Measurements from ENCODE around the gene RAD51B.

The RAD51B gene

GRCh38 chr14:68679301-68679700 lies 859.7 kb downstream of the RAD51B start:
- TF ChIP-seq POLR2AphosphoS5 (IDR thresholded peaks at IDR 0.05; ENCODE audit: low read depth) (no peak), REST (IDR thresholded peaks at IDR 0.05; ENCODE audit: insufficient replicate concordance, low read depth) (no peak), CTCF (IDR thresholded peaks at IDR 0.05; ENCODE audit: insufficient read depth, low read length) (no peak), SPI1 (IDR thresholded peaks at IDR 0.05; ENCODE audit: borderline replicate concordance, low read depth) (no peak), GABPA (IDR thresholded peaks at IDR 0.05; ENCODE audit: low read depth) (no peak)
- no peak for DNase-seq (ENCODE audit: low read depth in 1 of 2, low spot score in 1 of 2)
- Histone ChIP-seq H3K27me3 (ENCODE audit: insufficient read depth, poor library complexity, severe bottlenecking) (no peaks in the 10 kb centered on the region), H3K4me3 (replicated peaks; ENCODE audit: insufficient read depth, low read length) (no peak overlapping the region), H3K27ac (replicated peaks) (no peak overlapping the region)

- no peak for DNase-seq (ENCODE audit: low read depth in 1 of 2, low spot score in 1 of 2)
- TF ChIP-seq POLR2AphosphoS5 (IDR thresholded peaks at IDR 0.05; ENCODE audit: low read depth), result no peak
- TF ChIP-seq GABPA (IDR thresholded peaks at IDR 0.05; ENCODE audit: low read depth), result no peak
- no peak for TF ChIP-seq REST (IDR thresholded peaks at IDR 0.05; ENCODE audit: insufficient replicate concordance, low read depth)
- TF ChIP-seq CTCF (IDR thresholded peaks at IDR 0.05; ENCODE audit: insufficient read depth, low read length), result no peak
- no peak for TF ChIP-seq SPI1 (IDR thresholded peaks at IDR 0.05; ENCODE audit: borderline replicate concordance, low read depth)
- H3K27ac ChIP-seq (replicated peaks), result no peak overlapping the region
Measured at GRCh38 chr14:68679746-68680467, 860.3 kb downstream of the RAD51B start.

GRCh38 chr14:68680541-68681051 lies 861.0 kb downstream of the RAD51B start:
- no peak overlapping the region for H3K27ac ChIP-seq (replicated peaks)
- TF ChIP-seq CTCF (IDR thresholded peaks at IDR 0.05; ENCODE audit: insufficient read depth, low read length), result no peak
- no peak for TF ChIP-seq GABPA (IDR thresholded peaks at IDR 0.05; ENCODE audit: low read depth)
- no peak for TF ChIP-seq POLR2AphosphoS5 (IDR thresholded peaks at IDR 0.05; ENCODE audit: low read depth)
- no peak for TF ChIP-seq REST (IDR thresholded peaks at IDR 0.05; ENCODE audit: insufficient replicate concordance, low read depth)
- TF ChIP-seq SPI1 (IDR thresholded peaks at IDR 0.05; ENCODE audit: borderline replicate concordance, low read depth), result no peak
- DNase-seq (ENCODE audit: low read depth in 1 of 2, low spot score in 1 of 2), result no peak
- H3K27me3 ChIP-seq (ENCODE audit: insufficient read depth, poor library complexity, severe bottlenecking), result no peaks in the 10 kb centered on the region
- no peak overlapping the region for H3K4me3 ChIP-seq (replicated peaks; ENCODE audit: insufficient read depth, low read length)

More at GRCh38 chr14:68679746-68680467, 860.3 kb downstream of the RAD51B start:
- no peak overlapping the region for H3K4me3 ChIP-seq (replicated peaks; ENCODE audit: insufficient read depth, low read length)
- no peaks in the 10 kb centered on the region for H3K27me3 ChIP-seq (ENCODE audit: insufficient read depth, poor library complexity, severe bottlenecking)

All from HL-60 (cell line).